Measurements from ENCODE around the gene OR6C76.

Gene OR6C76

DNA sequence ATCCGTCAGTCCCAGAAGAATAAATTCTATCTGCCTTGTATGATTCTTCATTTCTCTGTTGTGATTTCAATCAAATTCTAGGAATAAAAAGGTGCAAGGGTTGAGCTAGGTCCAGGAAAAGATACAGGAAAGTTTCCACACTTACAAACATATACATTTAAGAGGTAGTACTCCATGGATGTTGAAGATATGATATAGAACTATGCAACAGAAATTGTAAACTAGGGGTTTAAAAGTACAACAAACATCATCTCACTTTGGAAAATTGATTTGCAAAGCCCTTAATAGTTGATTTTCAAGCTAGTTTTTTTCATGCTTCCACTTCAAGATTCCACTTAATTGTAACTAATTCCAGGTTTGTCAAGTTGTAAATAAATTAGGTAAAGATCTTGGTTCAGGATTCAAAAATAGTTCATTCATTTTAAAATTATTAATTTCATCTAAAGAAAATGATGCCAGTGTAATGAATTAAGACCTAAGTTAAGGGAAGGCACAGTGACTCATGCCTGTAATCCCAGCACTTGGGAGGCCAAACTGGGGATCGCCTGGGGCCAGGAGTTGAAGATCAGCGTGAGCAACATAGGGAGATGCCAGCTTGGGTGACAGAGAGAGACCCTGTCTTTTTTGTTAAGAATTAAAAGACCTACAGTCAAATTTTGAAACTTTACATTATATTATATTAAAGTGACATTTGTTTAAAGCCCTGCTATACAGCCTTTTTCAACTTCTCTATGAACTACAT is 44.2 kb downstream of the OR6C76 start, which contains the start of gene OR6C70:
TSS of gene OR6C70 (minus strand) at position 51 of the 742 bp plus-strand sequence. CDS start at position 51, 0 bp downstream.
- no peak for DNase-seq

DNA sequence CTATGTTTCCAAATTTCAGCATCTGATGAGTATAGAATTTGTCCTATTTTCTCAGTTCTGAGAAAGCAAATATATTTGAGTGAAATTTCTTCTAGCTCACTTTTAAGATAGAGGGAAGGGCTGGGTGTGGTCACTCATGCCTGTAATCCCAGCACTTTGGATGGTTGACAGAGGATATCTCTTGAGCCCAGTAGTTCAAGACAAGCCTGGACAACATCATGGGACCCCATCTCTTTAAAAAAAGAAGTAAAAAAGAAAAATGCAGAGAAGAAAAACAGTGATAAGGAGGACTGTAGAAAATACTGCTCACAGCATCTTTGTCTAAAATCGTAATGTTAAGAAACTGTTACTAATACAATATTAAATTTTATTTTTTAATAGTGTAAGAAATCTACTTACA is 46.2 kb downstream of the OR6C76 start:
- DNase-seq, result no peak

Data from NCI-H2107 (cell line).